Neuronal stem cell (in vitro differentiated cells): ENCODE results near the gene TULP1.

Experiments used
- DNase-seq: peaks from one replicate; pipeline ENCODE4 v3.0.0-alpha.2; 2013; ENCODE audit warnings: low spot score
- H2AFZ ChIP-seq: one replicate; pipeline ENCODE4 v1.6.1; 2013; ENCODE audit warnings: mild to moderate bottlenecking, low read length, inconsistent platforms
- H2AK5ac ChIP-seq: 2 replicates; pipeline ENCODE4 v1.6.1; 2013; ENCODE audit warnings: low read depth, mild to moderate bottlenecking, inconsistent platforms, low read length, moderate library complexity, mixed read lengths
- H2BK120ac ChIP-seq: 2 replicates; pipeline ENCODE4 v1.6.1; 2013; ENCODE audit warnings: low read depth, mild to moderate bottlenecking, inconsistent platforms, low read length, moderate library complexity, mixed read lengths
- H2BK12ac ChIP-seq: one replicate; pipeline ENCODE4 v1.6.1; 2013; ENCODE audit warnings: low read length, inconsistent platforms
- H2BK15ac ChIP-seq: 2 replicates; pipeline ENCODE4 v1.6.1; 2013; ENCODE audit warnings: mild to moderate bottlenecking, low read length, inconsistent platforms, mixed read lengths
- H2BK5ac ChIP-seq: one replicate; pipeline ENCODE4 v1.6.1; 2013; ENCODE audit warnings: inconsistent platforms, mild to moderate bottlenecking, low read length, moderate library complexity
- H3K14ac ChIP-seq: one replicate; pipeline ENCODE4 v1.6.1; 2013; ENCODE audit warnings: low read length, inconsistent platforms
- H3K18ac ChIP-seq: 2 replicates; pipeline ENCODE4 v1.6.1; 2013; ENCODE audit warnings: low read length, inconsistent platforms
- H3K23ac ChIP-seq: 2 replicates; pipeline ENCODE4 v1.6.1; 2013; ENCODE audit warnings: low read depth, mild to moderate bottlenecking, mixed read lengths, low read length, inconsistent platforms; ENCODE audit not compliant: poor library complexity
- H3K27ac ChIP-seq: replicated peaks from 3 replicates; pipeline ENCODE4 v1.5.1; 2013; ENCODE audit warnings: low read length, inconsistent platforms
- H3K27me3 ChIP-seq, 3 experiments: 2 replicates each; pipeline ENCODE4 v1.6.1; 2013; ENCODE audit warnings: low read length in 3 of 3, mild to moderate bottlenecking in 2 of 3, inconsistent platforms in 1 of 3, low read depth in 1 of 3, mixed read lengths in 1 of 3, moderate library complexity in 1 of 3; ENCODE audit not compliant: control insufficient read depth in 3 of 3, insufficient read depth in 3 of 3
- H3K36me3 ChIP-seq, 2 donors: replicated peaks in 1 of 2; 2 replicates each; pipeline ENCODE4 v1.6.1; 2013; ENCODE audit warnings: low read length in 2 of 2; ENCODE audit not compliant: control insufficient read depth in 2 of 2, insufficient read depth in 2 of 2
- H3K4ac ChIP-seq: 2 replicates; pipeline ENCODE4 v1.6.1; 2013; ENCODE audit warnings: inconsistent platforms, mild to moderate bottlenecking, low read length, moderate library complexity
- H3K4me1 ChIP-seq, 2 donors: 1 replicate in 1 of 2; 2 replicates in 1 of 2; pipeline ENCODE4 v1.6.1; 2013; ENCODE audit warnings: low read length in 2 of 2, low read depth in 1 of 2; ENCODE audit not compliant: control insufficient read depth in 2 of 2, insufficient read depth in 1 of 2
- H3K4me2 ChIP-seq: one replicate; pipeline ENCODE4 v1.6.1; 2013; ENCODE audit warnings: mild to moderate bottlenecking, low read length, inconsistent platforms; ENCODE audit not compliant: insufficient read depth, poor library complexity, severe bottlenecking
- H3K4me3 ChIP-seq, 2 donors: 2 replicates each; pipeline ENCODE4 v1.5.1; 2013; ENCODE audit warnings: low read length in 2 of 2, mild to moderate bottlenecking in 2 of 2, inconsistent platforms in 1 of 2, moderate library complexity in 1 of 2
- H3K79me1 ChIP-seq: one replicate; pipeline ENCODE4 v1.6.1; 2013; ENCODE audit warnings: low read depth, mild to moderate bottlenecking, inconsistent platforms, low read length, moderate library complexity
- H3K9ac ChIP-seq: one replicate; pipeline ENCODE4 v1.6.1; 2013; ENCODE audit warnings: mild to moderate bottlenecking, low read depth, low read length, inconsistent platforms; ENCODE audit not compliant: poor library complexity
- H3K9me3 ChIP-seq, 2 donors: replicated peaks in 1 of 2; 2 replicates each; pipeline versions ENCODE3 to v1.6.1; 2013; ENCODE audit warnings: low read length in 2 of 2, mild to moderate bottlenecking in 2 of 2, inconsistent platforms in 1 of 2, low read depth in 1 of 2, mixed read lengths in 1 of 2, moderate library complexity in 1 of 2; ENCODE audit not compliant: control insufficient read depth in 2 of 2, insufficient read depth in 1 of 2
- H4K8ac ChIP-seq: one replicate; pipeline ENCODE4 v1.6.1; 2013; ENCODE audit warnings: low read depth, mild to moderate bottlenecking, inconsistent platforms, low read length, moderate library complexity
- H4K91ac ChIP-seq: one replicate; pipeline ENCODE4 v1.6.1; 2013; ENCODE audit warnings: low read length, low read depth, mild to moderate bottlenecking, inconsistent platforms; ENCODE audit not compliant: poor library complexity
- WGBS, 2 donors: extraction: QIAGEN DNeasy Blood & Tissue Kit; methylation state at CpG; one replicate each; pipeline ENCODE4 v1.1.7; 2013; ENCODE audit warnings: missing lambda C conversion rate in 2 of 2, mixed read lengths in 1 of 2; ENCODE audit not compliant: insufficient read length in 2 of 2, insufficient replicate concordance in 1 of 2; ENCODE audit errors: extremely low coverage in 2 of 2; 5-methylcytosine and 5-hydroxymethylcytosine counted together

Gene TULP1

DNA sequence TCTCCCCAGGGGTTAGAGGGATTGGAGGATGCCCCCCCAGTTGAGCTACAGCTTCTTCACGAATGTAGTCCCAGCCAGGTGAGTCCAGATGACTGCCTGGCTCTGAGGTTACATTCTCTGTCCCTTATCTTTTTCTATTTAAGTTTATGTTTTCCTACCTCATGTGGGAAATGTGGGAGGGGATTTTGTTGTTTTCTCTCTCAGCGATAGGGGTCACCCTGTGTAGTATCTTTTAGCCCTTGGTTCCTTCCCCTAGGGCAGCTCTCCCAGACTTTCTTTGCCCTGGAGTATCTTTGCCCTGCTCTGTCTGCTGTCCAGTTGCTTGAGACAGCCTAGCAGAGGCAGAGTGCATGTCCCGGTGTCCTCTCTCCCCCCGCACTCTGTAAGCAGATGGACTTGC is 54.8 kb downstream of the TULP1 start:
- Histone ChIP-seq H3K27me3 (no peaks in the 10 kb centered on the region), H3K23ac (peak overlapping the region; percentile 11), H2BK15ac (no peak overlapping the region), H3K9ac (no peak overlapping the region), H2AK5ac (no peak overlapping the region), H2AFZ (no peak overlapping the region), H3K14ac (no peak overlapping the region), H3K4me3 (no peak overlapping the region), H3K4me2 (no peak overlapping the region), H3K9me3 (no peaks in the 10 kb centered on the region), H4K91ac (no peak overlapping the region), H3K4me1 (peaks cover 8 to 12% of the 10 kb centered on the region in 2 donors), H4K8ac (no peak overlapping the region), H2BK5ac (no peak overlapping the region), H2BK120ac (no peak overlapping the region), H3K18ac (no peak overlapping the region), H3K4ac (no peak overlapping the region), H3K36me3 (peaks cover 26 to 63% of the 10 kb centered on the region in 2 donors), H3K79me1 (no peaks in the 10 kb centered on the region), H2BK12ac (no peak overlapping the region), H3K27ac (no peak overlapping the region)
- no peak for DNase-seq
- no CpG with 5 or more reads among the region's 4 CpGs for WGBS, 2 donors

DNA sequence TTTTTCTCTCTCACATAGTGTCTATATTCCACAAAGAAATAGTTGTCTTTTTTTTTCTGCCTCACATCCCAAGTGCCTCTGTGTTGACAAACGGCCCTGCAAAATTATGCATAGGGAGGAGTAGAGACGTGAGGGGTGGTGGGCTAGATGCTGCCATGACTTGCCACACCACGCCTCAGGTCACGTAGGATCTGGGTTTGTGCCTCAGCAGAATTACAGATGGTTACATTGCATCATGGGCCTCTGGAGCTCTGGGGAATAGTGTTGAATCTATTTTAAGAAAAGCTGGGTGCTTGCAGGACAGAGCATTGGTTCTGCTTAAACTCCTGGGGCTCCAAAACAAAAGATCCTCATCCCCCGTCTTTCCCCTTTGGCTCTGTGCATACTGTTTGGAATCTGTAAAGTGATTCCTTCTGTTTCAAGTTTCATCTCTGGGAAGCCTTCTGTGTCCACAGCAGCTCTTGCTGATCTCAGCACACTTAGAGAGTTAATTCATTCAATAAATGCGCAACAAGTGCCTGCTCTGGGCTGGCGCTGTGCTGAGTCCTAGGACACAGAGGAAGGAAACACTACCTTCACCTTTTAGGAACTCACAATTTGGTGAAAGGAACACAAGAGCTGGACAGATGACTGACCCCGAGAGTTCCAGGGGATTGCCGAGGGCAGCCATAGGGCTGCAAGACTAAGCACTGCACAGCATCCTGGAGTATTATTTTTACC is 58.1 kb downstream of the TULP1 start:
- Histone ChIP-seq H3K36me3 (peaks cover 16 to 41% of the 10 kb centered on the region in 2 donors), H2BK120ac (no peak overlapping the region), H2BK12ac (no peak overlapping the region), H3K4me3 (no peak overlapping the region), H3K9ac (no peak overlapping the region), H2AFZ (no peak overlapping the region), H3K14ac (no peak overlapping the region), H3K4me1 (peaks cover 13 to 16% of the 10 kb centered on the region in 2 donors), H3K9me3 (no peaks in the 10 kb centered on the region), H3K27ac (peak overlapping the region; percentile 28), H4K91ac (no peak overlapping the region), H4K8ac (no peak overlapping the region), H2BK5ac (no peak overlapping the region), H2AK5ac (no peak overlapping the region), H3K23ac (no peak overlapping the region), H3K4me2 (no peak overlapping the region), H3K4ac (no peak overlapping the region), H3K27me3 (peaks cover 0 to 11% (median 5%) of the 10 kb centered on the region in 3 experiments), H3K79me1 (peaks cover 3% of the 10 kb centered on the region), H3K18ac (no peak overlapping the region), H2BK15ac (no peak overlapping the region)
- WGBS, 2 donors = no CpG with 5 or more reads among the region's 9 CpGs
- DNase-seq = no peak

DNA sequence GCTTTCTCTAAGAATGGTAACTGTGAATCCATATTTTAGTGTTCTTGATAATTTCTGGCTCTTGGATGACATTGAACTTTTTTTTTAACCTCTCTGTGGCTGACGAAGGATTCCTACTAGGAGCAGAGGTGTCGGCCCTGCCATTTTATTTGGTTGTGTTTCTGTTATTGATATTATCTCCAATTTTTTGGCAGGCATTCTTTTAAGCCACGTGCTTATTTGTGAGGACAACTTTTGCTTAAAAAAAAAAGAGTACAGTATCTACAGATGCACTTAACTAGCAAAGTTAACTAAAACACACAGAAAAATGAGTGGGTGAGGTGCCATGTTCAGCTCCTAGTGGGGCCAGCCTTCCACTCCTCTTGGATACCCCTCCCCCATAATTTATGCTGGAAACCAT is 59.5 kb downstream of the TULP1 start:
- no peak overlapping the region for H2BK120ac ChIP-seq
- H3K79me1 ChIP-seq = peaks cover 3% of the 10 kb centered on the region

DNA sequence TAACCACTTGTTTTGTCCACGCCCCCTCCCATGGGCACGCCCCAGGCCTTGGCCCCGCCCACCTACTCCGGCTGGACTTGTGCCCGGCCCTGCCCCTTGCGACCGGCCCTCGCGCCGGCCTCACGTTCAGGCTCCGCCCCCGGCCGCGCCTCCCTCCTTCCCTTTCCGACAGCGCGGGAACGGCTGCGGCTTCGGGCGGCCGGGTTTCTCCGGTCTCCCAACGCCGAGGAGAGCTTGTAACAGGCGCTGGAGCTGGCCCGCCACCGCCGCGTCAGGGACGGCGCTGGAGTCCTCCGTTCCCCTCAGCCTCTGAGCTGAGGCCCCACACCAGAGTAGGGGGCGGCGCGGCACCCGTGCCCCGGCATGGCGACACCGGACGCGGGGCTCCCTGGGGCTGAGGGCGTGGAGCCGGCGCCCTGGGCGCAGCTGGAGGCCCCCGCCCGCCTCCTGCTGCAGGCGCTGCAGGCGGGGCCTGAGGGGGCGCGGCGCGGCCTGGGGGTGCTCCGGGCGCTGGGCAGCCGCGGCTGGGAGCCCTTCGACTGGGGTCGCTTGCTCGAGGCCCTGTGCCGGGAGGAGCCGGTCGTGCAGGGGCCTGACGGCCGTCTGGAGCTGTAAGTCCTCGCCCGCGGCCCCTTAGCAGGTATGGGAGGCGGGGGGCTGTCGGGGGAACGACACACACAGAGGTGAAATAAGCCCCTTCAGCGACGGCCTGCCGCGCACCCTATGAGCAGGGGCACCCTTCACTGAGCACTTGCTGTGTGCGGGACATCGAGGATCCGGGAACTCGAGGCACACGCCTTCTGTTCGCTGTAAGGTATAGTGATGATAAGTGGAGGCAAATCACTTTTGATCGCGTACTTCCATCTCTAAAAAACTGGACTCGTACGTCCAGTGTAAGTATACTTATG is 60.3 kb downstream of the TULP1 start, which contains the start of gene FANCE:
TSS of gene FANCE (plus strand) at position 156 of the 908 bp plus-strand sequence. CDS start at position 364, 208 bp downstream.
- H3K23ac ChIP-seq = peak within 1 kb of the TSS; percentile 97
- peak within 1 kb of the TSS; percentile 94 for H2BK15ac ChIP-seq
- peak; percentile 97 for DNase-seq
- peak within 1 kb of the TSS; percentile 98 for H3K18ac ChIP-seq
- H2BK120ac ChIP-seq = no peak within 1 kb of the TSS
- H3K9ac ChIP-seq = peak within 1 kb of the TSS; percentile 92
- H3K9me3 ChIP-seq = no peaks in the 10 kb centered on the region
- peaks cover 0 to 11% (median 5%) of the 10 kb centered on the region in 3 experiments for H3K27me3 ChIP-seq
- peak within 1 kb of the TSS; percentile 82 for H2BK12ac ChIP-seq
- H3K4me2 ChIP-seq = peak within 1 kb of the TSS; percentile 94
- H3K4me1 ChIP-seq = peaks cover 13 to 16% of the 10 kb centered on the region in 2 donors
- H4K8ac ChIP-seq = no peak within 1 kb of the TSS
- H3K79me1 ChIP-seq = peaks cover 3% of the 10 kb centered on the region
- H2BK5ac ChIP-seq = peak within 1 kb of the TSS; percentile 36
- no peak within 1 kb of the TSS for H4K91ac ChIP-seq
- H3K4ac ChIP-seq = no peak within 1 kb of the TSS
- peaks cover 8 to 20% of the 10 kb centered on the region in 2 donors for H3K36me3 ChIP-seq
- H2AK5ac ChIP-seq = peak within 1 kb of the TSS; percentile 95
- peak within 1 kb of the TSS; percentile 62 for H3K27ac ChIP-seq
- WGBS, 2 donors = no CpG with 5 or more reads among the region's 87 CpGs
- peak within 1 kb of the TSS; percentile 98 for H2AFZ ChIP-seq
- H3K14ac ChIP-seq = peak within 1 kb of the TSS; percentile 89
- peak within 1 kb of the TSS; percentile 67 to 92 for H3K4me3 ChIP-seq

More for the DNA sequence above, 59.5 kb downstream of the TULP1 start:
- Histone ChIP-seq H3K4me2 (no peak overlapping the region), H2AFZ (no peak overlapping the region), H3K9ac (no peak overlapping the region), H3K4me1 (peaks cover 13 to 16% of the 10 kb centered on the region in 2 donors), H4K8ac (no peak overlapping the region), H3K4me3 (peak overlapping the region in 1 of 2 donors; percentile 67), H3K9me3 (no peaks in the 10 kb centered on the region), H3K27ac (no peak overlapping the region), H4K91ac (no peak overlapping the region), H3K14ac (no peak overlapping the region), H3K18ac (no peak overlapping the region), H3K23ac (no peak overlapping the region), H2BK15ac (no peak overlapping the region), H3K36me3 (peaks cover 10 to 28% of the 10 kb centered on the region in 2 donors), H2BK12ac (no peak overlapping the region), H3K27me3 (peaks cover 0 to 11% (median 5%) of the 10 kb centered on the region in 3 experiments), H2BK5ac (no peak overlapping the region), H2AK5ac (no peak overlapping the region), H3K4ac (no peak overlapping the region)
- no peak for DNase-seq
- WGBS, 2 donors = no CpG with 5 or more reads among the region's 3 CpGs
